Thyroid gland (tissue), 4 donors: ENCODE results near the gene TTC4. TPM values are rescaled to one million over a fixed set of nuclear protein-coding genes. Genes with fewer than 3 reads are reported as not detected.

Source experiments
- DNase-seq, 2 donors: peaks; one replicate each; pipeline ENCODE4 v3.0.0-alpha.2; 2019
- H3K27ac ChIP-seq, 3 donors: fragments of 200-600 bp; sonication (generic); 1 replicate in 2 of 3; 2 replicates in 1 of 3; pipeline ENCODE4 v1.5.1; 2016 to 2019; ENCODE audit warnings: mild to moderate bottlenecking in 1 of 3, moderate library complexity in 1 of 3
- H3K27me3 ChIP-seq: fragments of 200-600 bp; sonication (generic); one replicate; pipeline ENCODE4 v1.5.1; 2019
- H3K36me3 ChIP-seq, 2 donors: fragments of 200-600 bp; sonication (generic); one replicate each; pipeline ENCODE4 v1.5.1; 2016 to 2019
- H3K4me1 ChIP-seq, 2 donors: fragments of 200-600 bp; sonication (generic); one replicate each; pipeline ENCODE4 v1.5.1; 2017 to 2019
- H3K4me3 ChIP-seq, 3 donors: fragments of 200-600 bp; sonication (generic); replicated peaks in 1 of 3; 1 replicate in 2 of 3; 2 replicates in 1 of 3; pipeline ENCODE4 v1.5.1; 2016; ENCODE audit warnings: mild to moderate bottlenecking in 1 of 3
- H3K9me3 ChIP-seq: fragments of 200-600 bp; sonication (generic); one replicate; pipeline ENCODE4 v1.5.1; 2017
- CTCF ChIP-seq, 6 experiments: fragments of 200-600 bp in 3 of 6; fragments of 450-650 bp in 3 of 6; sonication (generic) in 3 of 6; IDR thresholded peaks; one replicate each; pipeline ENCODE4 v1.5.1; 2016 to 2019; ENCODE audit warnings: antibody characterized with exemption in 6 of 6, mild to moderate bottlenecking in 2 of 6, inconsistent platforms in 1 of 6, moderate library complexity in 1 of 6
- POLR2A ChIP-seq, 2 donors: fragments of 450-650 bp; IDR thresholded peaks; one replicate each; pipeline ENCODE4 v1.6.1; 2017; ENCODE audit warnings: antibody characterized with exemption in 2 of 2, mild to moderate bottlenecking in 2 of 2, moderate library complexity in 1 of 2
- WGBS, 2 donors: methylation state at CpG; one replicate each; pipeline ENCODE4 v1.1.5; 2017; 5-methylcytosine and 5-hydroxymethylcytosine counted together
- intact Hi-C: fragments of 100-400 bp; cut with DNase I; formaldehyde crosslinking; loops from one replicate; pipeline ENCODE4 v1.15.1; 2023
- total RNA-seq, 4 donors: library from RNA; depleted of rRNA; stranded (reverse); fragments of >200 nt; gene quantifications; one replicate each; pipeline ENCODE4 v1.2.3, GENCODE V29; 2016

Gene TTC4
- total RNA-seq, 4 donors from 2014 or later: 12.6 to 26.0 (median 21.8) TPM

- DNase-seq: no peak
- Histone ChIP-seq H3K36me3 (peaks cover 6 to 8% of the 10 kb centered on the region in 2 donors), H3K4me3 (peak overlapping the region; percentile 37 to 76 (median 69)), H3K4me1 (peaks cover 8 to 11% of the 10 kb centered on the region in 2 donors), H3K27ac (peak overlapping the region in 1 of 3 donors; percentile 48), H3K9me3 (no peaks in the 10 kb centered on the region), H3K27me3 (no peaks in the 10 kb centered on the region)
- intact Hi-C loops: no loop called here
- 42 to 52% methylated on average over 8 of the region's 8 CpGs for WGBS, 2 donors
- no peak for TF ChIP-seq POLR2A (IDR thresholded peaks at IDR 0.05)
- TF ChIP-seq CTCF (IDR thresholded peaks at IDR 0.05): no peak
Measured at GRCh38 chr1:54716299-54717047, 812 bp downstream of the TTC4 start.

DNA sequence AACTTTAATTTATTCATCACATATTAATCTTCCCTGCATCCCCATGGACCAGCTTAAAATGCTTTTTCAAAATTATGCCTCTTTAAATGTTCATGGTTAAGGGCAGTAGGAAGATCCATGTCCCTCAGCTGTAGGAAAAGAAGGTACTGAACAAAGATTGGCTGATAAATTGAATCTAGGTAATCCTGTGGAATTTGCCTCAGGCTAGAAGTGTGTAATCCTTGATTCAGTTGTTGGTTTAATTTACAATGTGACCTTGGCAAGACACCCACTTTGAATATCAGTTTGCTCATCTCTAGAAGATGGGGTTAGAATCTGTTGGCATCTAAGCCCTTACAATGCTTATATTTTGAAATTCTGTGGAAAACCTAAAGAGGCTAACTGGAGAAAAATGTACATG lies 6.1 kb downstream of the TTC4 start:
- no peak overlapping the region for H3K27ac ChIP-seq
- no peak for DNase-seq
- TF ChIP-seq CTCF (IDR thresholded peaks at IDR 0.05) (no peak), POLR2A (IDR thresholded peaks at IDR 0.05) (no peak)
- H3K36me3 ChIP-seq: peaks cover 28 to 38% of the 10 kb centered on the region in 2 donors
- no peaks in the 10 kb centered on the region for H3K9me3 ChIP-seq
- H3K4me1 ChIP-seq: peaks cover 1 to 3% of the 10 kb centered on the region in 2 donors
- no peaks in the 10 kb centered on the region for H3K27me3 ChIP-seq
- no peak overlapping the region for H3K4me3 ChIP-seq
- intact Hi-C loops: no loop called here

DNA sequence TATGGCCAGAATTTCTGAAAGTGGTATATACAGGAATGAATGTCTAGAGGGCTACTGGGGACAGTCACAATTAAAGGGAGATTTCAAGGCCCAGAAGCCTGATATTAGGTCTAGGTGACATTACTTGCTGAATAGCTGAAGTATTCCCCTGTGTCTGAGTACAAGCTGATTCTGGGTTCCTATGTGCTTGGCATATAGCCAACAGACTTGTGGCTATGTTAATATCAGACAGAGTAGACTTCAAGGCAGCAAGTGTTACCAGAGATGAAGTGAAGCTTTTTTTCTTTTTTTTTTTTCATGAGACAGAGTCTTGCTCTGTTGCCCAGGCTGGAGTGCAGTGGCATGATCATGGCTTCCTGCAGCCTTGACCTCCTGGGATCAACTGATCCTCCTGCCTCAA lies 8.3 kb downstream of the TTC4 start:
- Histone ChIP-seq H3K36me3 (peaks cover 23 to 42% of the 10 kb centered on the region in 2 donors), H3K27ac (no peak overlapping the region), H3K9me3 (no peaks in the 10 kb centered on the region), H3K4me1 (no peaks in the 10 kb centered on the region), H3K27me3 (no peaks in the 10 kb centered on the region), H3K4me3 (no peak overlapping the region)
- TF ChIP-seq POLR2A (IDR thresholded peaks at IDR 0.05): no peak
- no peak for TF ChIP-seq CTCF (IDR thresholded peaks at IDR 0.05)
- intact Hi-C loops: no loop called here
- no peak for DNase-seq

- TF ChIP-seq POLR2A (IDR thresholded peaks at IDR 0.05): no peak
- no peak for TF ChIP-seq CTCF (IDR thresholded peaks at IDR 0.05)
- H3K36me3 ChIP-seq: peaks cover 22 to 42% of the 10 kb centered on the region in 2 donors
- intact Hi-C loops: no loop called here
- DNase-seq: no peak
- no peak overlapping the region for H3K4me3 ChIP-seq
- 95 to 100% methylated on average over 1 of the region's 1 CpG for WGBS, 2 donors
- H3K9me3 ChIP-seq: no peaks in the 10 kb centered on the region
- H3K27ac ChIP-seq: no peak overlapping the region
- no peaks in the 10 kb centered on the region for H3K4me1 ChIP-seq
- no peaks in the 10 kb centered on the region for H3K27me3 ChIP-seq
Measured at GRCh38 chr1:54724771-54725170, 9.1 kb downstream of the TTC4 start.

DNA sequence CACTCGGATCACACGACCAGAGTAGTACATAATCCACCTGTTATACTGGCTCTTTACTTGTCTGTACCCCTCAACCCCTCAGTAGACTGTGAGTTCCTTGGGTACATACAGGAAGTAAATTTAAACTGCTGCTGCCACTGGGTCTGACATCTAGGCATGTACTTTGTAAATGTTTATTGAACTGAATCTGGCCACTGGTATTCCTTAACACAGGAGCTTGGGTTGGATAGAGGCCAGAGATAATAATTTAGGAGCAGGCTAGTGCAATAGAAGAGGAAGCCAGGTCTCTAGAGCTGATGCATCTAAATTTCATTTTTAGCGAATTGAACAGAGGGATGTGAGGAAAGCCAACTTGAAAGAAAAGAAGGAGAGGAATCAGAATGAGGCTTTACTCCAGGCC lies 12.4 kb downstream of the TTC4 start:
- DNase-seq: no peak
- no peaks in the 10 kb centered on the region for H3K9me3 ChIP-seq
- no peak for TF ChIP-seq POLR2A (IDR thresholded peaks at IDR 0.05)
- no peak for TF ChIP-seq CTCF (IDR thresholded peaks at IDR 0.05)
- H3K4me3 ChIP-seq: no peak overlapping the region
- intact Hi-C loops: no loop called here
- H3K27ac ChIP-seq: no peak overlapping the region
- H3K27me3 ChIP-seq: no peaks in the 10 kb centered on the region
- peaks cover 36 to 52% of the 10 kb centered on the region in 2 donors for H3K36me3 ChIP-seq
- no peaks in the 10 kb centered on the region for H3K4me1 ChIP-seq
- WGBS, 2 donors: 77 to 87% methylated on average over 3 of the region's 3 CpGs
